ENCODE measurements around the gene PDGFRB. TPM values are rescaled to one million over a fixed set of nuclear protein-coding genes. Genes with fewer than 3 reads are reported as not detected.

PDGFRB gene
- total RNA-seq, 1 experiment from 2014 or later = 0.34 TPM

GRCh38 chr5:150126199-150126920 is 29.3 kb downstream of the PDGFRB start:
- Histone ChIP-seq H3K9ac (ENCODE audit: low read length) (no peak overlapping the region), H4K20me1 (ENCODE audit: insufficient read depth) (no peaks in the 10 kb centered on the region), H3K36me3 (ENCODE audit: control insufficient read depth in 1 of 2, insufficient read depth in 2 of 2, low read length in 2 of 2) (no peaks in the 10 kb centered on the region), H3K4me2 (ENCODE audit: low read length) (no peak overlapping the region), H3K9me3 (ENCODE audit: control insufficient read depth in 1 of 2, insufficient read depth in 1 of 2, low read depth in 1 of 2, low read length in 2 of 2) (no peaks in the 10 kb centered on the region), H3K4me1 (ENCODE audit: control insufficient read depth in 1 of 2, insufficient read depth in 2 of 2, low read length in 2 of 2) (peaks cover 4 to 19% of the 10 kb centered on the region in 2 experiments; a peak in 3 of 4 replicates), H2AFZ (ENCODE audit: low read depth, low read length, poor library complexity, severe bottlenecking) (no peak overlapping the region), H3K4me3 (replicated peaks in 1 of 2; ENCODE audit: low read depth in 1 of 2, low read length in 2 of 2) (no peak overlapping the region), H3K27ac (ENCODE audit: low read depth, low read length) (no peak overlapping the region), H3K9me2 (ENCODE audit: insufficient read depth) (no peaks in the 10 kb centered on the region), H3K79me2 (ENCODE audit: insufficient read depth, low read length) (no peaks in the 10 kb centered on the region), H3K27me3 (ENCODE audit: insufficient read depth, low read length) (no peaks in the 10 kb centered on the region)
- TF ChIP-seq EZH2 (IDR thresholded peaks at IDR 0.05) = no peak
- intact Hi-C loops (cut with micrococcal nuclease) = no loop called here
- CTCF ChIA-PET = no interaction called here
- RAD21 ChIA-PET (ENCODE audit: low non-redundant PET in 1 of 2, low total read pairs in 2 of 2, uncharacterized antibody in 2 of 2, unreplicated experiment in 2 of 2) = no interaction called here
- BruUV-seq (replicated peaks) = no TSS peak
- ATAC-seq = no peak
- POLR2A ChIA-PET = no interaction called here
- no peak for DNase-seq (ENCODE audit: low read depth, low spot score)

DNA sequence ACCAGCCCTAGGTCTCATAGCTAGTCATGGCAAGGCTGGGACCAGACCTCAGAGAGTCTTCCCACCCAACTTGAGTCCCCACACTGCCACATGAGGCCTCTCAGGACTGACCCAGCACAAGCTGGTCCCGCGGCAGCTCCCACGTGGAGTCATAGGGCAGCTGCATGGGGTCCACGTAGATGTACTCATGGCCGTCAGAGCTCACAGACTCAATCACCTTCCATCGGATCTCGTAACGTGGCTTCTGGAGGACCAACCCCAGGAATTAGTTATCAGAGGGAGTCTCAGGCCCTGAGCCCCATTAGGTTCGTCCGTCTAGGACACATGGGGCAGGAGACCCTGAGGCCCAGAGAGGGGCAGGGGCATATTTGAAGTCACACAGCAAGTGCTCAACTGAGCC is 30.3 kb downstream of the PDGFRB start:
- no peak for ATAC-seq
- no peaks in the 10 kb centered on the region for H3K9me3 ChIP-seq (ENCODE audit: control insufficient read depth in 1 of 2, insufficient read depth in 1 of 2, low read depth in 1 of 2, low read length in 2 of 2)
- no peaks in the 10 kb centered on the region for H3K36me3 ChIP-seq (ENCODE audit: control insufficient read depth in 1 of 2, insufficient read depth in 2 of 2, low read length in 2 of 2)
- POLR2A ChIA-PET = no interaction called here
- no peak overlapping the region for H3K4me2 ChIP-seq (ENCODE audit: low read length)
- no peak overlapping the region for H2AFZ ChIP-seq (ENCODE audit: low read depth, low read length, poor library complexity, severe bottlenecking)
- H3K4me1 ChIP-seq (ENCODE audit: control insufficient read depth in 1 of 2, insufficient read depth in 2 of 2, low read length in 2 of 2) = peaks cover 4 to 19% of the 10 kb centered on the region in 2 experiments; a peak in 3 of 4 replicates
- no peaks in the 10 kb centered on the region for H4K20me1 ChIP-seq (ENCODE audit: insufficient read depth)
- H3K4me3 ChIP-seq (replicated peaks in 1 of 2; ENCODE audit: low read depth in 1 of 2, low read length in 2 of 2) = no peak overlapping the region
- CTCF ChIA-PET = interaction anchor here (1.4 kb wide), 1 partner anchor 93 kb away, joined by 3 read pairs; no protein-coding TSS in a partner anchor
- no peaks in the 10 kb centered on the region for H3K79me2 ChIP-seq (ENCODE audit: insufficient read depth, low read length)
- intact Hi-C loops (cut with micrococcal nuclease) = no loop called here
- H3K9me2 ChIP-seq (ENCODE audit: insufficient read depth) = no peaks in the 10 kb centered on the region
- no peak for DNase-seq (ENCODE audit: low read depth, low spot score)
- RAD21 ChIA-PET (ENCODE audit: low non-redundant PET in 1 of 2, low total read pairs in 2 of 2, uncharacterized antibody in 2 of 2, unreplicated experiment in 2 of 2) = no interaction called here
- H3K27ac ChIP-seq (ENCODE audit: low read depth, low read length) = no peak overlapping the region
- no peaks in the 10 kb centered on the region for H3K27me3 ChIP-seq (ENCODE audit: insufficient read depth, low read length)
- no peak overlapping the region for H3K9ac ChIP-seq (ENCODE audit: low read length)
- no TSS peak for BruUV-seq (replicated peaks)
- no peak for TF ChIP-seq TCF7L2 (IDR thresholded peaks at IDR 0.05; ENCODE audit: borderline replicate concordance, extremely low read depth, insufficient read depth, insufficient read length)
- TF ChIP-seq EGR1 (IDR thresholded peaks at IDR 0.05; ENCODE audit: low read depth) = no peak
- TF ChIP-seq, protein P1, sequence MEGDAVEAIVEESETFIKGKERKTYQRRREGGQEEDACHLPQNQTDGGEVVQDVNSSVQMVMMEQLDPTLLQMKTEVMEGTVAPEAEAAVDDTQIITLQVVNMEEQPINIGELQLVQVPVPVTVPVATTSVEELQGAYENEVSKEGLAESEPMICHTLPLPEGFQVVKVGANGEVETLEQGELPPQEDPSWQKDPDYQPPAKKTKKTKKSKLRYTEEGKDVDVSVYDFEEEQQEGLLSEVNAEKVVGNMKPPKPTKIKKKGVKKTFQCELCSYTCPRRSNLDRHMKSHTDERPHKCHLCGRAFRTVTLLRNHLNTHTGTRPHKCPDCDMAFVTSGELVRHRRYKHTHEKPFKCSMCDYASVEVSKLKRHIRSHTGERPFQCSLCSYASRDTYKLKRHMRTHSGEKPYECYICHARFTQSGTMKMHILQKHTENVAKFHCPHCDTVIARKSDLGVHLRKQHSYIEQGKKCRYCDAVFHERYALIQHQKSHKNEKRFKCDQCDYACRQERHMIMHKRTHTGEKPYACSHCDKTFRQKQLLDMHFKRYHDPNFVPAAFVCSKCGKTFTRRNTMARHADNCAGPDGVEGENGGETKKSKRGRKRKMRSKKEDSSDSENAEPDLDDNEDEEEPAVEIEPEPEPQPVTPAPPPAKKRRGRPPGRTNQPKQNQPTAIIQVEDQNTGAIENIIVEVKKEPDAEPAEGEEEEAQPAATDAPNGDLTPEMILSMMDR (IDR thresholded peaks at IDR 0.05 in 2 of 3, conservative IDR thresholded peaks at IDR 0.05 in 1 of 3; ENCODE audit: borderline replicate concordance in 1 of 3, insufficient read depth in 1 of 3, low read depth in 2 of 3, low read length in 2 of 3) = no peak
- TF ChIP-seq SRF (IDR thresholded peaks at IDR 0.05; ENCODE audit: low read depth) = no peak
- no peak for TF ChIP-seq FOSL1 (IDR thresholded peaks at IDR 0.05; ENCODE audit: low read depth)
- TF ChIP-seq SIN3A (IDR thresholded peaks at IDR 0.05; ENCODE audit: low read depth) = no peak
- no peak for TF ChIP-seq EZH2 (IDR thresholded peaks at IDR 0.05)
- no peak for TF ChIP-seq JUND (IDR thresholded peaks at IDR 0.05)
- no peak for TF ChIP-seq REST (IDR thresholded peaks at IDR 0.05; ENCODE audit: low read depth)
- TF ChIP-seq CBX3 (IDR thresholded peaks at IDR 0.05; ENCODE audit: low read depth) = no peak
- TF ChIP-seq ZFX (IDR thresholded peaks at IDR 0.05) = no peak

Data from HCT116 (cell line).